Heart right ventricle (tissue), 16 donors: ENCODE results near the gene RAB3IL1. TPM values are rescaled to one million over a fixed set of nuclear protein-coding genes. Genes with fewer than 3 reads are reported as not detected.

Experiments used
- ATAC-seq, 8 donors: fragments of 200-7000 bp; cut with Tn5 transposase; one replicate each; pipeline ENCODE4 v1.9.1; 2020; ENCODE audit warnings: mild to moderate bottlenecking in 8 of 8, moderate library complexity in 8 of 8, moderate number of reproducible peaks in 1 of 8
- DNase-seq, 2 donors: peaks; one replicate each; pipeline ENCODE4 v3.0.0-alpha.2; 2020
- H3K27ac ChIP-seq, 10 donors: fragments of 200-600 bp; sonication (generic) in 2 of 10; one replicate each; pipeline versions ENCODE4 v1.5.0 to v1.8.0; 2020 to 2022; ENCODE audit warnings: mild to moderate bottlenecking in 3 of 10
- H3K27me3 ChIP-seq, 7 donors: fragments of 200-600 bp; one replicate each; pipeline ENCODE4 v1.8.0; 2021 to 2022; ENCODE audit warnings: mild to moderate bottlenecking in 2 of 7
- H3K36me3 ChIP-seq, 9 donors: fragments of 200-600 bp; sonication (generic) in 1 of 9; one replicate each; pipeline versions ENCODE4 v1.5.0 to v1.8.0; 2020 to 2022; ENCODE audit warnings: mild to moderate bottlenecking in 2 of 9
- H3K4me1 ChIP-seq, 9 donors: fragments of 200-600 bp; sonication (generic) in 1 of 9; one replicate each; pipeline versions ENCODE4 v1.5.0 to v1.8.0; 2020 to 2022; ENCODE audit warnings: mild to moderate bottlenecking in 4 of 9
- H3K4me3 ChIP-seq, 10 donors: fragments of 200-600 bp; sonication (generic) in 2 of 10; one replicate each; pipeline versions ENCODE4 v1.5.0 to v1.8.0; 2020 to 2022; ENCODE audit warnings: mild to moderate bottlenecking in 7 of 10, moderate library complexity in 2 of 10
- H3K9me3 ChIP-seq, 11 donors: fragments of 200-600 bp in 10 of 11; sonication (generic) in 2 of 11; one replicate each; pipeline versions ENCODE4 v1.5.0 to v1.8.0; 2013 to 2022; ENCODE audit warnings: mild to moderate bottlenecking in 2 of 11, control low read depth in 1 of 11, moderate library complexity in 1 of 11
- WGBS, 2 donors: extraction: QIAGEN DNeasy Blood & Tissue Kit; methylation state at CpG; one replicate each; pipeline ENCODE4 v1.1.7; 2013; ENCODE audit warnings: inconsistent platforms in 1 of 2; 5-methylcytosine and 5-hydroxymethylcytosine counted together
- intact Hi-C, 10 donors: fragments of 100-400 bp; cut with DNase I; formaldehyde crosslinking; loops; one replicate each; pipeline versions ENCODE4 v1.11.1 to v1.14.2; 2022
- polyA plus RNA-seq, 2 donors: library from polyadenylated mRNA; stranded (reverse); fragments of 200-250 nt; gene quantifications; one replicate each; pipeline ENCODE4 v1.2.3, GENCODE V29; 2013
- total RNA-seq, 10 donors: library from RNA; stranded (reverse); fragmentation: NEBNext Ultra II Directional in 3 of 10; extraction: Animal tissue kit (Norgen Biotek cat#: 25700) in 3 of 10; gene quantifications; one replicate each; pipeline versions ENCODE4 v1.2.1 to v1.2.4, GENCODE V29; 2021 to 2023
- TF ChIP-seq, protein P1 (sequence below), 9 donors: fragments of 200-600 bp; sonication (generic) in 2 of 9; IDR thresholded peaks; one replicate each; pipeline versions ENCODE4 v1.5.0 to v1.8.0; 2021 to 2022; ENCODE audit warnings: antibody characterized with exemption in 9 of 9, mild to moderate bottlenecking in 5 of 9, moderate library complexity in 1 of 9
- donor health status: Arrhythmogenic right ventricular cardiomyopathy.
- donor health status: ischemic (EF 13 %, LVEDD 7.1; RV severe dilation, severe dysfunction).
- donor health status: healthy with polysubstance abuse.
- donor health status: DM: no; HTN: yes; CAD: no.
- donor health status: DM: no; HTN: no; CAD: no.
- donor health status: ischemic (EF 25% LVEDD 6.9; RV normal size, moderate dysfunction).
- donor health status: ischemic (EF 25% LVEDD 5.7; RV mildly dilated, moderate dysfunction).
- donor health status: healthy.
- donor health status: DM: yes; HTN: yes; CAD: no.
- donor health status: Ischemic cardiomyopathy.
- donor health status: ischemic (EF 35%, LVEDD 5.7; RV mildly dilated, moderate dysfunction).
- donor health status: nonischemic (EF 11% LVEDD 7.7; RV severe dilation, severe dysfunction).
- donor health status: DM: yes; HTN: yes; CAD: no.
- donor health status: PGD.
- donor health status: ischemic (EF 29% LVEDD 5.4; RV normal size, mild dysfunction).
- donor health status: nonischemic (EF 23%, LVEDD 6.1; RV moderate dilation, normal function).

Gene RAB3IL1
- total and polyA plus RNA-seq, 12 donors: 3.7 to 11.1 (median 7.5) TPM

DNA sequence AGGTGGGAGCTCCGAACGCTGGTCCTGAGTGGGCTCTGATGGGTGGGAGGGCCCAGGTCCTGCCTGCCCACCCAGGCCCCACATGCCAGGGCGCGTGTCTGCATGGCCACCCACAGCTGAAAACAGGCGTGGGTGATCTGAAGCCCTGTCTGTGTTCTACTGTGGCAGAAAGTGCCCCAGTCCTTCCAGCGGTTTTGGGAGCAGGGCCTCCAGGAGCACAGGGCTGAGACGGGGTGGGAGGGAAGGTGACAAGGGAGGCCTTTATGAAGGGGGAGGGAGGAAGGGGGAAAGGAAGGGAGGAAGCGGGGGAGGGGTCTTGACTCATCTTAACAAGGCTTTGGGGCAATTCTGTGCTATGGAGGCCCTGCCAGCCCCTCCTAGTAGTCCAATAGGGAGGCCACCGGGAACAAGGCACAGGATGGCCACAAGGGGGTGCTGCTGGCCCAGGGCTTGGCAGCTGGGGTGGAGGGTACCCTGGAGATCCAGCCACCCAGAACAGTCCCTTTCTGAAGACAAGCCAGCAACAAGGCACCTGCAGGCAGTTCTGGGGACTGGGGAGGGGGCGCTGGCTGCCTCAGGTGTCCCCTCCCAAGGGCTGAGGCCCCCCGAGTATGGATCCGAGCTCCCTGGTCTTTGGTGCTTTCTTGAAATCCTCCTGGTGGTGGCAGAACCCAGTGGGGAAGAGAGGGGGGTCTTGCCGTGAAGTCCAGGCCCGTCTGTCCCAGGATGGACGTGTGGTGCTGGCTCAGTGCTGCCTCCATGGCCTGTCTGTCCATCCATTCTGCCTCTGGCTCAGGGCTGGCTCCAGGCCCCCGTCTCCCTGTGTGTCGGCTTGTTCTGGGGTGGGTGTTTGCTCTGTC, 19.7 kb downstream of the RAB3IL1 start:
- 77 to 79% methylated on average over 17 of the region's 17 CpGs for WGBS, 2 donors
- ATAC-seq (peak; percentile 51 to 84 (median 72)), DNase-seq (peak; percentile 73 to 82)
- intact Hi-C loops: loop anchor here (1.0 to 10.0 kb wide), 9 partner anchors 49 to 211 kb away; no protein-coding TSS in a partner anchor
- Histone ChIP-seq H3K27ac (peak overlapping the region in 6 of 10 donors; percentile 5 to 55 (median 31)), H3K9me3 (no peaks in the 10 kb centered on the region), H3K27me3 (no peaks in the 10 kb centered on the region), H3K36me3 (peaks cover 0 to 53% (median 0%) of the 10 kb centered on the region in 9 donors), H3K4me1 (peaks cover 0 to 23% (median 10%) of the 10 kb centered on the region in 9 donors), H3K4me3 (no peak overlapping the region)
- TF ChIP-seq, protein P1, sequence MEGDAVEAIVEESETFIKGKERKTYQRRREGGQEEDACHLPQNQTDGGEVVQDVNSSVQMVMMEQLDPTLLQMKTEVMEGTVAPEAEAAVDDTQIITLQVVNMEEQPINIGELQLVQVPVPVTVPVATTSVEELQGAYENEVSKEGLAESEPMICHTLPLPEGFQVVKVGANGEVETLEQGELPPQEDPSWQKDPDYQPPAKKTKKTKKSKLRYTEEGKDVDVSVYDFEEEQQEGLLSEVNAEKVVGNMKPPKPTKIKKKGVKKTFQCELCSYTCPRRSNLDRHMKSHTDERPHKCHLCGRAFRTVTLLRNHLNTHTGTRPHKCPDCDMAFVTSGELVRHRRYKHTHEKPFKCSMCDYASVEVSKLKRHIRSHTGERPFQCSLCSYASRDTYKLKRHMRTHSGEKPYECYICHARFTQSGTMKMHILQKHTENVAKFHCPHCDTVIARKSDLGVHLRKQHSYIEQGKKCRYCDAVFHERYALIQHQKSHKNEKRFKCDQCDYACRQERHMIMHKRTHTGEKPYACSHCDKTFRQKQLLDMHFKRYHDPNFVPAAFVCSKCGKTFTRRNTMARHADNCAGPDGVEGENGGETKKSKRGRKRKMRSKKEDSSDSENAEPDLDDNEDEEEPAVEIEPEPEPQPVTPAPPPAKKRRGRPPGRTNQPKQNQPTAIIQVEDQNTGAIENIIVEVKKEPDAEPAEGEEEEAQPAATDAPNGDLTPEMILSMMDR (IDR thresholded peaks at IDR 0.05): peak; percentile 79 to 94 (median 87)

DNA sequence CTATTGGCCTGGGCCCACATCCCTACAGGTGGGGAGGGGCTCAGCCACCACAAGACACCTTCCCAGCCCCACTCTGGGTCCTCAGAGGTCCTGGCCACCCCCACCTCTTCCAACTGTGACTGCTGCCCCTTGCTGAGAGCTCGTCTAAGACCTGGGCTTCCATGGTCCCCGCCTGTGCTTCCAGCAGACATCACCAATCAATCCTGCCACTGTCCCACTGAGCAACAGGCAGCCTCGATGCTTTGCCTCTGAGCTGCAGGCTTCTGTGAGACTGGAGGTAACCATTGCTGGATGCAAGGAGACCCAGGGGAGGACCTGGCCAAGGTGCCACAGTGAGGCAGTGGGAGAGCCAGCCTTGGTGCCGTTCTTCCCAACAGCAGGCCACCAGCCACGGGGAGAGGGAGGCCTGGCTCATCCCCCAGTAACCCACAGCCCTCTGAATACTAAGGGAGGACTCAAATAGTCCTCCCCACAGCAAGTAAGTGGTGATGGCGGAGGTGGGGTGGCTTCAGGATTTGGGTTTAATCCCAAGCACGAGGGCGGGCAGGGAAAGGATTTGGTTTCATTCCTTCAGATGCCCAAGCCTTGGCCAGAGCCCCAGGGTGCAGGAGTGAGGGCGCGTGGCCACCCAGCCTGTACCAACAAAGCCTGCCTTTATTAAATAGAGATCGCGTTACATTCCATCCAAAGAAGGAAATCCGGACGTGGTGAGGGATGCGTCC, 20.5 kb downstream of the RAB3IL1 start:
- 87 to 89% methylated on average over 15 of the region's 15 CpGs for WGBS, 2 donors
- DNase-seq (no peak), ATAC-seq (no peak)
- Histone ChIP-seq H3K4me1 (peaks cover 0 to 27% (median 13%) of the 10 kb centered on the region in 9 donors), H3K9me3 (no peaks in the 10 kb centered on the region), H3K27ac (peak overlapping the region in 1 of 10 donors; percentile 6), H3K36me3 (peaks cover 0 to 45% (median 0%) of the 10 kb centered on the region in 9 donors), H3K27me3 (no peaks in the 10 kb centered on the region), H3K4me3 (no peak overlapping the region)
- intact Hi-C loops: loop anchor here in 8 of 10 donors (1.0 to 10.0 kb wide), 5 partner anchors 50 to 210 kb away; no protein-coding TSS in a partner anchor
- TF ChIP-seq, protein P1 (IDR thresholded peaks at IDR 0.05): no peak

DNA sequence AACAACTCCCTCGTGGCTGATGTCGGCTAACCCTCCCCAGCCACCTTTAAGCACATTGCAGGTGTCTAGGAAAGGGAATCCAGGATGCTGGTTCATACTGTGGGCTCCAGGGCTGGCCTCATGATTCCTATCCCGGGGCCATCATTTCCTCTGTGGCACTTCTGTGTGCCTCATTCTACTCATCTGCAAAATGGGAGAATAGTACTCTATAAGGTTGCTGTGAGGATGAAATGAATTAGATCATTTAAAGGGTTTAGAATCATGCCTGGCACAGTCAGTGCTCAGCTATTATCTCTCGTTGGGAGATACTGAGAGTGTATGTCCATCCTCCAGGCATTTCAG, 21.7 kb downstream of the RAB3IL1 start:
- ATAC-seq (no peak), DNase-seq (no peak)
- Histone ChIP-seq H3K9me3 (no peaks in the 10 kb centered on the region), H3K4me1 (peaks cover 0 to 33% (median 19%) of the 10 kb centered on the region in 9 donors), H3K36me3 (peaks cover 0 to 34% (median 0%) of the 10 kb centered on the region in 9 donors), H3K27me3 (no peaks in the 10 kb centered on the region), H3K27ac (peak overlapping the region in 1 of 10 donors; percentile 55), H3K4me3 (no peak overlapping the region)
- intact Hi-C loops: loop anchor here in 8 of 10 donors (5.0 to 10.0 kb wide), 4 partner anchors 91 to 212 kb away; no protein-coding TSS in a partner anchor
- 66 to 72% methylated on average over 4 of the region's 4 CpGs for WGBS, 2 donors
- TF ChIP-seq, protein P1 (IDR thresholded peaks at IDR 0.05): no peak
